Heart left ventricle (tissue), 16 donors: ENCODE data around the gene MRPL4. TPM values are rescaled to one million over a fixed set of nuclear protein-coding genes. Genes with fewer than 3 reads are reported as not detected.
A peak's percentile ranks its signal among the peaks of the same experiment; 100 is the strongest.

Experiments
- ATAC-seq, 4 donors: fragments of 200-7000 bp; cut with Tn5 transposase; one replicate each; pipeline ENCODE4 v1.9.1; 2020 to 2022; ENCODE audit warnings: moderate library complexity in 4 of 4, mild to moderate bottlenecking in 3 of 4, moderate number of reproducible peaks in 1 of 4
- DNase-seq, 5 donors: peaks; one replicate each; pipeline ENCODE4 v3.0.0-alpha.2; 2020
- H3K27ac ChIP-seq, 12 donors: fragments of 200-600 bp; sonication (generic) in 4 of 12; one replicate each; pipeline versions ENCODE4 v1.5.0 to v1.8.0; 2016 to 2022; ENCODE audit warnings: mild to moderate bottlenecking in 2 of 12
- H3K27me3 ChIP-seq, 9 donors: fragments of 200-600 bp; sonication (generic) in 2 of 9; one replicate each; pipeline versions ENCODE4 v1.5.1 to v1.8.0; 2016 to 2022; ENCODE audit warnings: mild to moderate bottlenecking in 3 of 9
- H3K36me3 ChIP-seq, 9 donors: fragments of 200-600 bp; sonication (generic) in 2 of 9; one replicate each; pipeline versions ENCODE4 v1.5.0 to v1.8.0; 2018 to 2022; ENCODE audit warnings: mild to moderate bottlenecking in 2 of 9
- H3K4me1 ChIP-seq, 12 donors: fragments of 200-600 bp; sonication (generic) in 4 of 12; one replicate each; pipeline versions ENCODE4 v1.5.0 to v1.8.0; 2016 to 2022; ENCODE audit warnings: mild to moderate bottlenecking in 3 of 12
- H3K4me3 ChIP-seq, 12 donors: fragments of 200-600 bp; sonication (generic) in 4 of 12; one replicate each; pipeline versions ENCODE4 v1.5.0 to v1.8.0; 2017 to 2022; ENCODE audit warnings: mild to moderate bottlenecking in 9 of 12, moderate library complexity in 4 of 12
- H3K9me3 ChIP-seq, 12 donors: fragments of 200-600 bp; sonication (generic) in 4 of 12; one replicate each; pipeline versions ENCODE4 v1.5.0 to v1.8.0; 2016 to 2022; ENCODE audit warnings: mild to moderate bottlenecking in 1 of 12
- POLR2A ChIP-seq, 2 donors: fragments of 450-650 bp; IDR thresholded peaks; one replicate each; pipeline ENCODE4 v1.6.1; 2017; ENCODE audit warnings: antibody characterized with exemption in 2 of 2, mild to moderate bottlenecking in 2 of 2, moderate library complexity in 2 of 2
- whole genome bisulfite sequencing, 4 donors: extraction: QIAGEN DNeasy Blood & Tissue Kit in 2 of 4; methylation state at CpG; one replicate each; pipeline versions ENCODE4 v1.1.5 to v1.1.7; 2013 to 2018; 5-methylcytosine and 5-hydroxymethylcytosine counted together
- intact Hi-C, 10 donors: fragments of 100-400 bp; cut with DNase I; formaldehyde crosslinking; loops; one replicate each; pipeline versions ENCODE4 v1.11.1 to v1.14.2; 2022
- polyA plus RNA-seq, 2 donors: library from polyadenylated mRNA; stranded (reverse); fragments of 200-250 nt; gene quantifications; one replicate each; pipeline ENCODE4 v1.2.3, GENCODE V29; 2013
- total RNA-seq, 9 donors: library from RNA; depleted of rRNA in 2 of 9; stranded (reverse); fragments of >200 nt in 2 of 9; fragmentation: NEBNext Ultra II Directional in 3 of 9; extraction: Animal tissue kit (Norgen Biotek cat#: 25700) in 3 of 9; gene quantifications; one replicate each; pipeline versions ENCODE4 v1.1.0 to v1.2.4, GENCODE V29; 2016 to 2023
- TF ChIP-seq, protein P1 (sequence below), 12 donors: fragments of 200-600 bp; sonication (generic) in 4 of 12; IDR thresholded peaks; one replicate each; pipeline versions ENCODE4 v1.5.0 to v1.8.0; 2018 to 2022; ENCODE audit warnings: antibody characterized with exemption in 12 of 12, mild to moderate bottlenecking in 5 of 12
- donor health status: ischemic (EF 13 %, LVEDD 7.1; RV severe dilation, severe dysfunction).
- donor health status: healthy with polysubstance abuse.
- donor health status: DM: no; HTN: yes; CAD: no.
- donor health status: DM: no; HTN: no; CAD: no.
- donor health status: ischemic (EF 25% LVEDD 6.9; RV normal size, moderate dysfunction).
- donor health status: ischemic (EF 25% LVEDD 5.7; RV mildly dilated, moderate dysfunction).
- donor health status: healthy.
- donor health status: DM: yes; HTN: yes; CAD: no.
- donor health status: ischemic (EF 35%, LVEDD 5.7; RV mildly dilated, moderate dysfunction).
- donor health status: nonischemic (EF 11% LVEDD 7.7; RV severe dilation, severe dysfunction).
- donor health status: DM: yes; HTN: yes; CAD: no.
- donor health status: PGD.
- donor health status: ischemic (EF 29% LVEDD 5.4; RV normal size, mild dysfunction).
- donor health status: nonischemic (EF 23%, LVEDD 6.1; RV moderate dilation, normal function).

Gene MRPL4
- total and polyA plus RNA-seq, 11 donors = 37.7 to 123 (median 68.2) TPM

DNA sequence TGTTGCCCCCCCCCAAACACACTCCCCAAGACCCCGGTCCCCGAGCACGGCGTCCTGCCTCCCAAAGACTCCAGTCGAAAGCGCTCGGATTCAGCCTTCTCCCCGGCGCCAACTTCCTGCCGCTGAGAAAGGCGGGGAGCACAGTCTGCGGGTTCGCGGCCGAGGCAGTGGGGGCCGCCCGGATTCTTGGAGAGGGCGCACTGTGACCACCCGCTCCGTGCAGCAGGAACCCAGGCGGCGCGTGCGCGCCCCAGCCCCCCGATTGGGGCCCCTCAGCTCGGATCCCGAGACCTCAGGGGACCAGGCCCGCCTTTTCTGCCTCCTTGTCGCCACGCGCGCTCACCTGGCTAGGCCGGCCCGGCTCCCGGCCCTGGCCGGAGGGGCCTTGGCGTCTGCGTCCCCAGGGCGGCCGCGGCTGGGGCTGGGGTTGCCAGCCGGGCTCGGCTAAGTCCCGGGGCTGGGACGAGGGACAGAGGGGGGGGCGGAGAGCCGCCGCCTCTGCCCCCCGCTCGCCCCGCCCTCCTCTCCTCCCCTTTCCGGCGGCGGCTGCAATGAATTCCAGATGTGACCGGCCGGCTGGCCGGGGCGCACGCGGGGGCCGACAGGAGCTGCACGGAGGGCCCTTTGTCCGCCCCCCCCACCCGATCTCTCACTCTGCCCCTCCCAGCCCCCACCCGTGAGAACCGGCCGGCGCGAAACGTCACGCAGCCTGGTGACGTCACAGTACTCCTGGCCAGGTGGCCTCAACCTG lies 21.0 kb upstream of the MRPL4 start, which contains the start of gene S1PR2:
Gene S1PR2 (minus strand): TSS at position 471 of the 751 bp plus-strand sequence. CDS start 6,426 bp downstream, outside the sequence.
- WGBS, 4 donors = 0 to 1% (median 0%) methylated on average over 24 to 73 of the region's 73 CpGs; no CpG with 5 or more reads in 1 of the 4 donors
- peak within 1 kb of the TSS; percentile 54 to 99 (median 94) for H3K27ac ChIP-seq
- TF ChIP-seq, protein P1, sequence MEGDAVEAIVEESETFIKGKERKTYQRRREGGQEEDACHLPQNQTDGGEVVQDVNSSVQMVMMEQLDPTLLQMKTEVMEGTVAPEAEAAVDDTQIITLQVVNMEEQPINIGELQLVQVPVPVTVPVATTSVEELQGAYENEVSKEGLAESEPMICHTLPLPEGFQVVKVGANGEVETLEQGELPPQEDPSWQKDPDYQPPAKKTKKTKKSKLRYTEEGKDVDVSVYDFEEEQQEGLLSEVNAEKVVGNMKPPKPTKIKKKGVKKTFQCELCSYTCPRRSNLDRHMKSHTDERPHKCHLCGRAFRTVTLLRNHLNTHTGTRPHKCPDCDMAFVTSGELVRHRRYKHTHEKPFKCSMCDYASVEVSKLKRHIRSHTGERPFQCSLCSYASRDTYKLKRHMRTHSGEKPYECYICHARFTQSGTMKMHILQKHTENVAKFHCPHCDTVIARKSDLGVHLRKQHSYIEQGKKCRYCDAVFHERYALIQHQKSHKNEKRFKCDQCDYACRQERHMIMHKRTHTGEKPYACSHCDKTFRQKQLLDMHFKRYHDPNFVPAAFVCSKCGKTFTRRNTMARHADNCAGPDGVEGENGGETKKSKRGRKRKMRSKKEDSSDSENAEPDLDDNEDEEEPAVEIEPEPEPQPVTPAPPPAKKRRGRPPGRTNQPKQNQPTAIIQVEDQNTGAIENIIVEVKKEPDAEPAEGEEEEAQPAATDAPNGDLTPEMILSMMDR (IDR thresholded peaks at IDR 0.05) = peak in 2 of 12 donors; percentile 7 to 10
- TF ChIP-seq POLR2A (IDR thresholded peaks at IDR 0.05) = peak in 1 of 2 donors; percentile 60
- H3K4me1 ChIP-seq = peaks cover 0 to 60% (median 36%) of the 10 kb centered on the region in 12 donors
- intact Hi-C loops = loop anchor here in 1 of 10 donors (5.0 kb wide), 1 partner anchor 39 kb away; the partner anchor contains the start of gene DNMT1
- no peaks in the 10 kb centered on the region for H3K36me3 ChIP-seq
- peak within 1 kb of the TSS; percentile 68 to 99 (median 90) for H3K4me3 ChIP-seq
- DNase-seq = peak; percentile 87 to 92 (median 89)
- no peaks in the 10 kb centered on the region for H3K9me3 ChIP-seq
- H3K27me3 ChIP-seq = peaks cover 0 to 11% (median 0%) of the 10 kb centered on the region in 9 donors
- ATAC-seq = peak; percentile 30 to 73 (median 68)

DNA sequence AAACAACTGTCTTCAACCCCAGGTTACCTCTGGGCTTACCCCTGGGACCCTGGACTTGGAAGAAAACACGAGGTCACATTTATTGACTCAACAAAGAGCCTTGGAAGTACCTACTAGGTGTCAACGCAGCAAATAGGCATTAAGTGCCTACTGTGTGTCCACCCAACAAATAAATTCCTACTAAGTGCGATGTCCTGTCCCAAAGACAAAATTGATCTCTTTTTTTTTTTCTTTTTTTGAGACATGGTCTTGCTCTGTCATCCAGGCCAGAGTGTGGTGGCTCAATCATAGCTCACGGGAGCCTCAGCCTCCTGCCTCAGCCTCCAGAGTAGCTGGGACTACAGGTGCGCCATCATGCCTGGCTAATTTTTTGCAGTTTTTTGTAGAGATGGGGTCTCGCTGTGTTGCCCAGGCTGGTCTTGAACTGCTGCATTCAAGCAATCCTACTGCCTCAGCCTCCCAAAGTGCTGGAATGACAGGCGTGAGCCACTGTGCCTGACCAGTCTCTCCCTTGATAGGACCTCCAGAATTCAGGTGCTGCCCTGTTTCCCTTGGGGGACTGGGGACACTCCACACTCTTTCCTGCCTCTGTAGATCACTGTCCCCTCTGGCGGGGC lies 20.3 kb upstream of the MRPL4 start:
- WGBS, 4 donors = 73 to 79% (median 78%) methylated on average over 7 to 8 of the region's 8 CpGs
- H3K27ac ChIP-seq = peak overlapping the region in 11 of 12 donors; percentile 87 to 99 (median 95)
- H3K9me3 ChIP-seq = no peaks in the 10 kb centered on the region
- H3K4me3 ChIP-seq = peak overlapping the region in 11 of 12 donors; percentile 68 to 99 (median 89)
- no peak for TF ChIP-seq POLR2A (IDR thresholded peaks at IDR 0.05)
- TF ChIP-seq, protein P1 (IDR thresholded peaks at IDR 0.05) = no peak
- peaks cover 0 to 60% (median 30%) of the 10 kb centered on the region in 12 donors for H3K4me1 ChIP-seq
- intact Hi-C loops = loop anchor here in 1 of 10 donors (5.0 kb wide), 1 partner anchor 39 kb away; the partner anchor contains the start of gene DNMT1
- H3K36me3 ChIP-seq = no peaks in the 10 kb centered on the region
- peaks cover 0 to 11% (median 0%) of the 10 kb centered on the region in 9 donors for H3K27me3 ChIP-seq
- DNase-seq (no peak), ATAC-seq (no peak)

DNA sequence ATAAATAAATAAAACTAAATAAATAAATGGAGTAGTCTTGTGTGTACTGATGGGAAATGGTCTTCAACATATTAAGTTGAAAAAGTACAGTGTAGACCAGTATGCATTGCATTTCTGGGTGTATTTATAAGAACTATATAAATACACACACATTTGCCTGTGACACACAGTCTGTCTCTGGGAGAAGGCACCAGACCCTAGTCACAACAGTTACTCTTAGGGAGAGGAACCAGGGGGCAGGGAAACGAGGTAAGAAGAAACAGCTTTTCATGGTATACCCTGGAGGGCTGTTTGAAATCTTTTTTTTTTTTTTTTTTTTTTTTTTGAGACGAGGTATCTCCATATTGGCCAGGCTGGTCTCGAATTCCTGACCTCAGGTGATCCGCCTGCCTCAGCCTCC lies 18.1 kb upstream of the MRPL4 start:
- no peak for ATAC-seq
- no peaks in the 10 kb centered on the region for H3K9me3 ChIP-seq
- 79 to 84% (median 82%) methylated on average over 4 of the region's 4 CpGs for WGBS, 4 donors
- DNase-seq = no peak
- H3K4me1 ChIP-seq = peaks cover 0 to 59% (median 27%) of the 10 kb centered on the region in 12 donors
- no peaks in the 10 kb centered on the region for H3K36me3 ChIP-seq
- peaks cover 0 to 11% (median 0%) of the 10 kb centered on the region in 9 donors for H3K27me3 ChIP-seq
- no peak for TF ChIP-seq POLR2A (IDR thresholded peaks at IDR 0.05)
- TF ChIP-seq, protein P1 (IDR thresholded peaks at IDR 0.05) = no peak
- no peak overlapping the region for H3K4me3 ChIP-seq
- H3K27ac ChIP-seq = no peak overlapping the region
- intact Hi-C loops = loop anchor here in 1 of 10 donors (5.0 kb wide), 1 partner anchor 42 kb away; the partner anchor contains the start of gene DNMT1
